OCI-LY7 (cell line): ENCODE results near the gene P3H2.
"Not testable (repeated sequence)": the region's sequence is repeated elsewhere in the genome, so short reads cannot be mapped to it uniquely, and the experiment has no call there.

Experiments
- CTCF ChIP-seq: fragments of 200-600 bp; sonication (generic); conservative IDR thresholded peaks from 2 replicates; pipeline ENCODE4 v1.5.1; 2014; ENCODE audit warnings: mild to moderate bottlenecking, antibody characterized with exemption, low read length, moderate library complexity, mixed read lengths
- EZH2phosphoT487 ChIP-seq: fragments of 200-600 bp; sonication (generic); IDR thresholded peaks from 2 replicates; pipeline ENCODE4 v1.6.1; 2018; ENCODE audit warnings: low read depth, borderline replicate concordance, mild to moderate bottlenecking, mixed run types, antibody characterized with exemption, low read length, moderate library complexity, mixed read lengths

- not testable (repeated sequence) for TF ChIP-seq CTCF, EZH2phosphoT487
Measured at GRCh38 chr3:190071921-190072320, 48.8 kb downstream of the P3H2 start.
